GM10266 (cell line): ENCODE results near the gene B3GNT4.
"Not testable (repeated sequence)": the region's sequence is repeated elsewhere in the genome, so short reads cannot be mapped to it uniquely, and the experiment has no call there.

Source experiments
- DNase-seq: peaks from one replicate; pipeline ENCODE4 v3.0.0; 2012; ENCODE audit errors: extremely low spot score
- CTCF ChIP-seq: IDR thresholded peaks from 2 replicates; pipeline ENCODE4 v1.5.1; 2012; ENCODE audit warnings: mild to moderate bottlenecking, low read depth; ENCODE audit not compliant: control insufficient read depth, insufficient read depth; ENCODE audit errors: missing control alignments

The B3GNT4 gene

DNA sequence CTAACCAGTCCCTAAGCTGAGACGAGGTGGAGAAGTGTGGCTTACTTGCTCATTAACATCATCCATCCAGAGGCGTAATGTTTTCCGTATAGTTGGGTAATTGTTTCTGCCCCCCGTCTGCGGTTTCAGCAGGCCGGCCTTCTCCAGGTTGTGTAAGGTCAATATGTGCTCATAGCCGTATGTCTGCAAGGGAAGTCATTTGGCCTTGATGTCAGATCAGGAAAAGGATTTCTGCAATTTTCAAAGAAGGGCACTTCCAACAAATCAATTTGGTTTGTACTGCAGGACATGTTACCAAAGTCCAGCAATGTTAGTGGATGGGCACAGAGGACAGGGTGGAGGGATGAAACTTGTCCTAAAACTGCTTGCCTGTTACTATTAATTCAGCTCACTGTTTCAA lies 32.2 kb downstream of the B3GNT4 start:
- no peak for DNase-seq
- TF ChIP-seq CTCF, result no peak

DNA sequence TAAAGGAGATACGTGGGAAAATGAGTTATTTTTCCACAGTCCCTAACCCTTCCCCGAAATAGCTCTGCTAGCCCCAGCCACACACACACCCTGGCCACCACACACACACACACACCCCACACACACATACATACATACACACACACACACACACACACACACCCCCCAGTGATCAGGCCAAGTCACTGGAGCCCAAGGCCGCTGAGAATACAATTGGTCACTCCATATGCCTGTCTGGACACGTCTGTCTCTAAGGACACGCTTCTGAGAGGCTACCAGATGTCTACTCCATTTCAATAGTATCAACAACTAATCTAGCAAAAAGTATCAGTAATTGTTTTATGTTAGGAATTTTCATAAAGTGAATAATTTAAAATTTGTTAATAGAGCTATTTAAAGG lies 35.4 kb downstream of the B3GNT4 start:
- no peak for TF ChIP-seq CTCF
- DNase-seq, result no peak

GRCh38 chr12:122243965-122244364 lies 40.5 kb downstream of the B3GNT4 start:
- no peak for DNase-seq
- TF ChIP-seq CTCF, result no peak

GRCh38 chr12:122244565-122245371 lies 41.3 kb downstream of the B3GNT4 start:
- TF ChIP-seq CTCF, result no peak
- peak; percentile 38 for DNase-seq

- no peak for TF ChIP-seq CTCF
- no peak for DNase-seq
These were observed 42.0 kb downstream of the B3GNT4 start for GRCh38 chr12:122245553-122245952.

- DNase-seq, result no peak
- TF ChIP-seq CTCF, result no peak
These were observed 46.5 kb downstream of the B3GNT4 start for GRCh38 chr12:122250047-122250446.

DNA sequence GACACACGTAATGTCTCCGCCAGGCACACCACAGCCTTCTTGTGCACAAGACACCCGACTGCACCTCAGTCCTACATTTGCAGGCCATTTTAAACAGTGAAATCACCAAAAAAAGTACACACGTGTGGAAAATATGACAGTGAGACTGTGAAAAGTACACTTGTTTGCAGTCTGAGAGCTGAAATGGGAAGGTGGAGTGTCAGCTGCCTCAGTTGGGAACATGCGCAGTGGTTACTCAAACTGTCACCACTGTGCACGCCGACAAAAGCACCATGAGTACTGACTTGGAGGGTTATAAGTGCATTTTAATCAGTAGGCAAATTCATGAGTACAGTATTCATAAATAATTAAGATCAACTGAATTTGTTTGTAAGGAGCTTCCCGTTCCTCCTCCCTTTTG lies 47.0 kb downstream of the B3GNT4 start:
- DNase-seq, result no peak
- no peak for TF ChIP-seq CTCF

DNA sequence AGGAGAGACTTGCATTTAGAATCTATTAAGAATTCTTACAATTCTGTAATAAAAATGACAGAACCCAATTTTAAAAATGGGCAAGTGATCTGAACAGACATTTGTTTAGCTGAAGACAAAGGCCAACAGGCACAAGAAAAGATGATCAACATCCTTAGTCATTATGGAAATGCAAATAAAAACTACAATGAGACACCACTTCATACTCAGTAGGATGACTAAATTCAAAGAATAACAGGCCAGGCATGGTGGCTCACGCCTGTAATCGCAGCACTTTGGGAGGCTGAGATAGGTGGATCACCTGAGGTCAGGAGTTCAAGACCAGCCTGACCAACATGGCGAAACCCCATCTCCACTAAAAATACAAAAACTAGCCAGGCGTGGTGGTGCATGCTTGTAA lies 55.0 kb downstream of the B3GNT4 start:
- not testable (repeated sequence) for DNase-seq
